Ishikawa (cell line): ENCODE measurements around the gene SLC26A6.
A peak's percentile ranks its signal among the peaks of the same experiment; 100 is the strongest.

Experiments used
- CEBPB ChIP-seq: IDR thresholded peaks from 2 replicates; pipeline ENCODE4 v1.6.1; 2012
- CREB1 ChIP-seq: IDR thresholded peaks from 2 replicates; pipeline ENCODE4 v1.6.1; 2012; ENCODE audit warnings: low read depth
- EGR1 ChIP-seq: IDR thresholded peaks from 2 replicates; pipeline ENCODE4 v1.6.1; 2012
- EP300 ChIP-seq: IDR thresholded peaks from 2 replicates; pipeline ENCODE4 v1.6.1; 2012; ENCODE audit warnings: borderline replicate concordance
- FOXM1 ChIP-seq: IDR thresholded peaks from 2 replicates; pipeline ENCODE4 v1.6.1; 2012; ENCODE audit warnings: low read depth, borderline replicate concordance
- MAX ChIP-seq: IDR thresholded peaks from 2 replicates; pipeline ENCODE4 v1.6.1; 2012
- NFIC ChIP-seq: IDR thresholded peaks from 2 replicates; pipeline ENCODE4 v1.6.1; 2012
- RAD21 ChIP-seq: IDR thresholded peaks from 2 replicates; pipeline ENCODE4 v1.6.1; 2012; ENCODE audit warnings: low read depth
- REST ChIP-seq: IDR thresholded peaks from 2 replicates; pipeline ENCODE4 v1.6.1; 2012; ENCODE audit warnings: low read depth, mild to moderate bottlenecking
- TAF1 ChIP-seq: IDR thresholded peaks from 2 replicates; pipeline ENCODE4 v1.6.1; 2012; ENCODE audit warnings: low read depth, mild to moderate bottlenecking
- TCF12 ChIP-seq: IDR thresholded peaks from 2 replicates; pipeline ENCODE4 v1.6.1; 2012; ENCODE audit warnings: low read depth
- TEAD4 ChIP-seq: IDR thresholded peaks from 2 replicates; pipeline ENCODE4 v1.6.1; 2012
- USF1 ChIP-seq: IDR thresholded peaks from 2 replicates; pipeline ENCODE4 v1.6.1; 2012
- YY1 ChIP-seq: IDR thresholded peaks from 2 replicates; pipeline ENCODE4 v1.6.1; 2012; ENCODE audit warnings: low read depth
- ZBTB7A ChIP-seq: IDR thresholded peaks from 2 replicates; pipeline ENCODE4 v1.6.1; 2012; ENCODE audit warnings: low read depth

The SLC26A6 gene

GRCh38 chr3:48662145-48662752 is 27.0 kb upstream of the SLC26A6 start:
- TF ChIP-seq TAF1 (no peak), MAX (no peak), RAD21 (no peak), REST (no peak), YY1 (no peak), CEBPB (no peak), FOXM1 (no peak), USF1 (no peak), TCF12 (no peak), ZBTB7A (no peak), EP300 (no peak), EGR1 (no peak), CREB1 (no peak), NFIC (no peak)

- TF ChIP-seq REST (peak; percentile 100), TAF1 (no peak), CEBPB (no peak), MAX (peak; percentile 82), ZBTB7A (peak; percentile 78), YY1 (0 out of 2 replicates have a peak, but pooled peaks have one; percentile 52), TEAD4 (peak; percentile 28; the same call in 1 of the 2 replicates), FOXM1 (no peak), TCF12 (peak; percentile 50; the same call in 1 of the 2 replicates)
These were observed 26.4 kb upstream of the SLC26A6 start for GRCh38 chr3:48661501-48662144.

GRCh38 chr3:48660800-48661400 is 25.6 kb upstream of the SLC26A6 start:
- TF ChIP-seq USF1 (no peak), REST (no peak), NFIC (no peak), ZBTB7A (no peak), TAF1 (no peak), RAD21 (no peak)

GRCh38 chr3:48656841-48657281 is 21.6 kb upstream of the SLC26A6 start:
- no peak for TF ChIP-seq NFIC
- no peak for TF ChIP-seq USF1
- no peak for TF ChIP-seq EP300
- TF ChIP-seq RAD21: no peak
- no peak for TF ChIP-seq YY1
- TF ChIP-seq TAF1: no peak
